Measurements from ENCODE around the gene FBLL1.
"Not testable (repeated sequence)": the region's sequence is repeated elsewhere in the genome, so short reads cannot be mapped to it uniquely, and the experiment has no call there.

Gene FBLL1

GRCh38 chr5:168529374-168530234 is 499 bp downstream of the FBLL1 start:
- TF ChIP-seq JUND (IDR thresholded peaks at IDR 0.05; ENCODE audit: low read depth): no peak
- in situ Hi-C loops (cut with HindIII; ENCODE audit: low pct_unique_long_range_greater_than_20kb, low sequenced_read_pairs): no loop called here
- no peak for DNase-seq (ENCODE audit: low read depth in 1 of 2, low spot score in 1 of 2)

DNA sequence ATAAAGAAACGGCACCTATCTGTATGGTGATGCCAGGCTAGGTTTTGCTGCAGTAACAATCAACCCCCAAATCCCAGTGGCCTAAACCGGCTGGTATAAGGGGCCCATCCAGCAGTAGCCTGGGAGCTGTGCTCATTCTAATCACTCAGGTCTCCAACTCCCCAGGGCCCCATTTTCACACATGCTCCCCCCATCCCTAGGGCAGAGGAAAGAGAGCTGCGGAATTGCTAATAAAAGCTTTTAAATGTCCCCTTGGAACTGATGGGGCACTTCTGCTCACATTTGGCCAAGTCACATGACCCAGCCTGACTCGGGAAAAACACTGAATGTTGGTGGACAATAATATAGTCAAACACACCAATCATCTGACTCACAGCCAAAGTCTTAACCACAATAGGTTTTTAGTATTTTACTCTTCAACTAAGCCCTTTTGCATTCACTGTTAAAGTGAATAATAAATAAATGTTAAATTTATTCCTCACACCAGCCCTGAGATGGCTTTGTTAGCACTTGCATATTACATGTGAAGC is 1.6 kb downstream of the FBLL1 start:
- TF ChIP-seq JUND (IDR thresholded peaks at IDR 0.05; ENCODE audit: low read depth): no peak
- in situ Hi-C loops (cut with HindIII; ENCODE audit: low pct_unique_long_range_greater_than_20kb, low sequenced_read_pairs): no loop called here
- DNase-seq (ENCODE audit: low read depth in 1 of 2, low spot score in 1 of 2): no peak

- no peak for TF ChIP-seq JUND (IDR thresholded peaks at IDR 0.05; ENCODE audit: low read depth)
- DNase-seq (ENCODE audit: low read depth in 1 of 2, low spot score in 1 of 2): no peak
- in situ Hi-C loops (cut with HindIII; ENCODE audit: low pct_unique_long_range_greater_than_20kb, low sequenced_read_pairs): no loop called here
These were observed 2.1 kb downstream of the FBLL1 start for GRCh38 chr5:168531191-168531590.

DNA sequence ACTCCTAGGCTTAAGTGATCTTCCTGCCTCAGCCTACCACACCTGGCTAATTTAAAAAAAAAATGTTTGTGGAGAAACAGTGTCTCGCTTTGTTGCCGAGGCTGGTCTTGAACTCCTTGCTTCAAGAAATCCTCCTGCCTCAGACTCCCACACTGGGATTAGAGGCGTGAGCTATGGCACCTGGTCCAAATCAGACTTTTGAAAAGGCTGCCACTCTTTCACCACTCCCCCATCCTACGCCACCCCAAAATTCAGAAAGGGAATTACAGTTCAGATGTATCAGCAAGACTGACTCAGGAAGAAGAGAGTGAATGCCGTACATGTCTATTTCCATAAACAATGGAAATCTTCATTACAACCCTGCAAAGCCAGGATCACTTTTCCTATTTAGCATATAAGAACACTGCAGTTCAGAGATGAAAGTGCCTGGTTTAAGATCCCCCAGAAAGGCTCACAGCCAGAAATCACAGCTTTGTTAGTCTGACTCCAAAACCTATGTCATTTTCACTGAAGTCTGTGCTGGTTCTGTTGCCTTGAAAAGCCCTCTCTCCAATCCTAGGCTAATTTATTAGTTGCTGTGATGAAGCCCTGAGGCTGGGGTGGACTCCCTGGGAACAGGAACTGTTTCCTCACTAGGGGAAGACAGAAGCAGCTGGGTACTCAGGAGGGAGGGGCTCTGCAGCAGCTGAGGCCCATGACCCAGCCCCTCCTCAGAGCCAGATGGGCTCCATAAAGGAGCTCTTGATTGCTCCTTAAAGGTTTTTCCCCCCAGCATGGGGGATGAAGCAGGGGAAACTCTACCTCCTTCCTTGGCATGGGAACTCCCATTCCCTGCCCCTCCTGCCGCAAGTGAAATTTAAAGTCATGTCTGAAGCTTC is 3.1 kb downstream of the FBLL1 start:
- in situ Hi-C loops (cut with HindIII; ENCODE audit: low pct_unique_long_range_greater_than_20kb, low sequenced_read_pairs): no loop called here
- TF ChIP-seq JUND (IDR thresholded peaks at IDR 0.05; ENCODE audit: low read depth): no peak
- DNase-seq (ENCODE audit: low read depth in 1 of 2, low spot score in 1 of 2): no peak

GRCh38 chr5:168534351-168534750 is 5.2 kb downstream of the FBLL1 start:
- in situ Hi-C loops (cut with HindIII; ENCODE audit: low pct_unique_long_range_greater_than_20kb, low sequenced_read_pairs); DNase-seq (ENCODE audit: low read depth in 1 of 2, low spot score in 1 of 2): not testable (repeated sequence)

DNA sequence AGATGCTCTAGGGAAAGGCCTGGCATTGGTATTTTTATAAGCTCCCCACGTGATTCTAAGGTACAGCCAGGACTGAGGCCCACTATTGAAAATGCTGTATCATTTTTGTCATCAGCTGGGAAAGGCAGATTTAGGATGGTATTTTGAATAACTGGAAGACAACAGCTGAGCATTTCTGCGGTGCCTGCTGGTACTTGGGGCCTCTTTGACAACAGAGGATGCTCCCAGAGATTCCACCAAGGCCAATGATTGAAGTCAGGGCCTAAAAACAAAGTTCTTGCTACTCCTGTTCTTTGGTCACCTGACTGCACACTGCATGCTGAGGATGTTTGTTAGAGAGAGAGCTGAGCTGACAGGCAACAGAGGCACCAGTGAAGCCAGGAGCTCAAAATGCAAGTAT is 8.1 kb downstream of the FBLL1 start:
- DNase-seq (ENCODE audit: low read depth in 1 of 2, low spot score in 1 of 2): no peak
- in situ Hi-C loops (cut with HindIII; ENCODE audit: low pct_unique_long_range_greater_than_20kb, low sequenced_read_pairs): no loop called here
- TF ChIP-seq JUND (IDR thresholded peaks at IDR 0.05; ENCODE audit: low read depth): no peak

DNA sequence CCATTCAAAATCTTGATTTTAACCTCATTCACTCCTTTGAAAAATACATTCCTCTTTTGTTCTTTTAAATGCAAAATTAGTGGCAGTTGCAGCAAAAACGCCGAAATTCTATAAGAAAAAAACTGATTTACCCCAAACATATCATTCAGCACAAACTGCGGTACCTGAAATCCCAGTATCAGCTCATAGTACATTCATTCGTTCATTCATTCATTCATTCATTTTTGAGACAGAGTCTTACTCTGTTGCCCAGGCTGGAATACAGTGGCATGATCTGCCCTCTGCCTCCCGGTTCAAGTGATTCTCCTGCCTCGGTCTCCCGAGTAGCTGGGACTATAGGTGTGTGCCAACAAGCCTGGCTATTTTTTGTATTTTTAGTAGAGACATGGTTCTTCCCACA is 20.4 kb downstream of the FBLL1 start:
- no peak for TF ChIP-seq JUND (IDR thresholded peaks at IDR 0.05; ENCODE audit: low read depth)
- in situ Hi-C loops (cut with HindIII; ENCODE audit: low pct_unique_long_range_greater_than_20kb, low sequenced_read_pairs): no loop called here
- no peak for DNase-seq (ENCODE audit: low read depth in 1 of 2, low spot score in 1 of 2)

DNA sequence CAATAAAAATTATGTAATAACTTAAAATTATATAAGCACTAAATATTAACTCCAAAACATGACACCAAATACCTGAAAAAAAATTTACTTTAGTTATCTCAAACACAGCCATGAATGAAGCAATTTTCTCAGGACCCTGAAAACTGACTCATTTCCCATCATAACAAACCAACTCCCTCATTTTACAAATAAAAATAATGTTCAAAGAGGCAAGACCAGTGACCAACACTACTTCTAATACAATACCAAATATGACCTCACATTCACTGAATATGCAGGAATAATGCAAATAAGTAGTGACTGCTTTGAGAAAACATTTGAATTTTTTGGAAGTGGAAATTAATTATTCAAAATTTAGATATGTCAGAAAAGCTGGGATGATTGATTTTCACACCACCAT is 21.6 kb downstream of the FBLL1 start:
- in situ Hi-C loops (cut with HindIII; ENCODE audit: low pct_unique_long_range_greater_than_20kb, low sequenced_read_pairs): no loop called here
- no peak for TF ChIP-seq JUND (IDR thresholded peaks at IDR 0.05; ENCODE audit: low read depth)

DNA sequence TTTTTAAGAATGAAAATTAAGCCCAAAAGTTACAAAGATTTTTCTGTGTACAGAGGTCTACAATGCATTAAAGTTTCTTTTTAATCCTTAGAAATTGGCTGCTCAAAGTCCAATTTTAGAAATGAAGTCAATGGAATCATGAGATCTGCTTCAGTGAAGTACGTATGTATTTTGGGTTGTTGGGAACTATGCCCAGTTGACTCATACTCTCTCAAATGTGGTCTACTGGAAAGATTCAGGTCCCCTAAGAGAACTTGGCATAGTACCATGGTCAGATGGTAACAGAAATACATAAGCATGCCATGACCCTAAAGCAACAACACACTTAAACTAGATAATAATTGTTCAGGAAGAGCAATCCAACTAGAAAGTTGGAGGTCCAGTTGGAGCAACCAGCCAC is 23.0 kb downstream of the FBLL1 start:
- no peak for TF ChIP-seq JUND (IDR thresholded peaks at IDR 0.05; ENCODE audit: low read depth)
- no peak for DNase-seq (ENCODE audit: low read depth in 1 of 2, low spot score in 1 of 2)
- in situ Hi-C loops (cut with HindIII; ENCODE audit: low pct_unique_long_range_greater_than_20kb, low sequenced_read_pairs): no loop called here

More for the DNA sequence above, 21.6 kb downstream of the FBLL1 start:
- DNase-seq (ENCODE audit: low read depth in 1 of 2, low spot score in 1 of 2): no peak

DNA sequence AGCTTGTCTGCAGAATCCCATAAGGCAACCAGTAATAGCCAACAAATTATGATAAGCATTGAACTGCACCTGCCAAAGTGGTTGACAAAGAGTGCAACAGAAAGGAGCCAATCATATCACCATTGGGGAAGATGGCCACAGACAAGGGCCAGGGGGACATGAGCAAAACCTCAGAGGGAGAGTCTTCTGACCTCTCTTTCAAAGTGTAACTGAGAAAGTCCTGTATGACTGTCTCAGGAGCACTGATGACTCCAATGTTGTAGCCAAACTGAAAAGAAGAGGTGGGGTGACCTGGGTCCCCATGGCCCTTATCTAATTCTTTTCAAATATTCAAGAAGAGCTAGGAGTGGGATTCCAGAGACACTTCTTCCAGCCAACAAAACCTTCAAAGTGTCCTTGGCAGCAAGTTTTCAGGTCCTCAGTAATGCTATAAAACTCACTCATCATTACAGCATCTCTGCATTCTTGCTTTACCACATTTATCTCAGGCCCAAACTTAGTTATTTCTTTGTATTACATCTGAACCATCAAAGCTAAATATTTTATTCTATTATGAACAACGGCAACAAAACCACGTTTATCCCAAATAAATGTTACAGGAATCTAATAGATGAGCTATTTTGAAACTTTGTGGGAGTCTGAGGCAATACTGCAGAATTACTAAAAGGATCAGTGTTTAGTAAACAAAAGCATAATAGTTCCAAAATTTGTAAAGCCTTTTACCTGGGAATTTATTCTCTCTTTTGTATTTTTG is 24.4 kb downstream of the FBLL1 start:
- in situ Hi-C loops (cut with HindIII; ENCODE audit: low pct_unique_long_range_greater_than_20kb, low sequenced_read_pairs): no loop called here
- TF ChIP-seq JUND (IDR thresholded peaks at IDR 0.05; ENCODE audit: low read depth): no peak
- DNase-seq (ENCODE audit: low read depth in 1 of 2, low spot score in 1 of 2): no peak

DNA sequence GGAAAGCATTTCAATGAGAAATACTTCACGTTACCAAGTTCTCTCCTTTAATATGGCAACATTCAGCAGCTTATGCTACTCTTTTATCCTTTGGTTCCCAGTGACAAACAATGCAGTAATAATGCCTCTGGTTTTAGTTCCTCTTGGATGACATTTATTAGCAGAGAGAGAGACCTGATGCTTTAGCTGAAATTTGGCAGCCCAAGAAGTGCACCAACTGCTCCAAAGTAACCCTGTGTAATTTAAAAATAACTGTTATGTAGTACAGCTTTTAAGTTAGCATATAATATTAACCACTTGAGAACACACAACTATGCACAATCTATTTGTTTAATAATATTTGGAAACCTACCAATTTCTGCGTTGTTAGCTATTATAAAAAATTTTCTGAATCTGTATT is 28.3 kb downstream of the FBLL1 start:
- no peak for DNase-seq (ENCODE audit: low read depth in 1 of 2, low spot score in 1 of 2)
- no peak for TF ChIP-seq JUND (IDR thresholded peaks at IDR 0.05; ENCODE audit: low read depth)
- in situ Hi-C loops (cut with HindIII; ENCODE audit: low pct_unique_long_range_greater_than_20kb, low sequenced_read_pairs): no loop called here

- in situ Hi-C loops (cut with HindIII; ENCODE audit: low pct_unique_long_range_greater_than_20kb, low sequenced_read_pairs): no loop called here
- no peak for TF ChIP-seq JUND (IDR thresholded peaks at IDR 0.05; ENCODE audit: low read depth)
- DNase-seq (ENCODE audit: low read depth in 1 of 2, low spot score in 1 of 2): no peak
These were observed 33.2 kb downstream of the FBLL1 start for GRCh38 chr5:168562279-168562678.

Data from T47D (cell line).